SK-N-SH treated with all-trans-retinoic acid at 6 μM for 48 hours (cell line): ENCODE measurements around the gene SCYL1.

Source experiments
- ESRRG ChIP-seq: fragments of 250-450 bp; sonication (Bioruptor Pico); IDR thresholded peaks from 2 replicates; pipeline ENCODE4 v1.6.1; 2021; ENCODE audit warnings: mild to moderate bottlenecking
- ISL1 ChIP-seq: fragments of 250-450 bp; sonication (Bioruptor Pico); IDR thresholded peaks from 2 replicates; pipeline ENCODE4 v2.1.2; 2022; ENCODE audit warnings: mild to moderate bottlenecking, moderate library complexity
- ZC3H10 ChIP-seq: fragments of 250-450 bp; sonication (Bioruptor Pico); IDR thresholded peaks from 2 replicates; pipeline ENCODE4 v1.5.1; 2021; ENCODE audit warnings: mild to moderate bottlenecking, moderate library complexity
- ZNF8 ChIP-seq: fragments of 450-650 bp; formaldehyde crosslinking; IDR thresholded peaks from 2 replicates; pipeline ENCODE4 v1.5.0; 2020; ENCODE audit warnings: mild to moderate bottlenecking, moderate library complexity
- TF ChIP-seq, protein P1 (sequence below): fragments of 250-450 bp; sonication (Bioruptor Pico); IDR thresholded peaks from 2 replicates; pipeline ENCODE4 v1.8.0; 2020; ENCODE audit warnings: mild to moderate bottlenecking, moderate library complexity, borderline replicate concordance
- TF ChIP-seq, protein P2 (sequence below): fragments of 250-450 bp; sonication (Bioruptor Pico); IDR thresholded peaks from 2 replicates; pipeline ENCODE4 v1.8.0; 2021; ENCODE audit warnings: low read depth, mild to moderate bottlenecking, moderate library complexity, borderline replicate concordance
- TF ChIP-seq, protein P3 (sequence below): fragments of 250-450 bp; sonication (Bioruptor Pico); IDR thresholded peaks from 2 replicates; pipeline ENCODE4 v1.5.1; 2020; ENCODE audit warnings: low read depth, mild to moderate bottlenecking, moderate library complexity

DNA sequence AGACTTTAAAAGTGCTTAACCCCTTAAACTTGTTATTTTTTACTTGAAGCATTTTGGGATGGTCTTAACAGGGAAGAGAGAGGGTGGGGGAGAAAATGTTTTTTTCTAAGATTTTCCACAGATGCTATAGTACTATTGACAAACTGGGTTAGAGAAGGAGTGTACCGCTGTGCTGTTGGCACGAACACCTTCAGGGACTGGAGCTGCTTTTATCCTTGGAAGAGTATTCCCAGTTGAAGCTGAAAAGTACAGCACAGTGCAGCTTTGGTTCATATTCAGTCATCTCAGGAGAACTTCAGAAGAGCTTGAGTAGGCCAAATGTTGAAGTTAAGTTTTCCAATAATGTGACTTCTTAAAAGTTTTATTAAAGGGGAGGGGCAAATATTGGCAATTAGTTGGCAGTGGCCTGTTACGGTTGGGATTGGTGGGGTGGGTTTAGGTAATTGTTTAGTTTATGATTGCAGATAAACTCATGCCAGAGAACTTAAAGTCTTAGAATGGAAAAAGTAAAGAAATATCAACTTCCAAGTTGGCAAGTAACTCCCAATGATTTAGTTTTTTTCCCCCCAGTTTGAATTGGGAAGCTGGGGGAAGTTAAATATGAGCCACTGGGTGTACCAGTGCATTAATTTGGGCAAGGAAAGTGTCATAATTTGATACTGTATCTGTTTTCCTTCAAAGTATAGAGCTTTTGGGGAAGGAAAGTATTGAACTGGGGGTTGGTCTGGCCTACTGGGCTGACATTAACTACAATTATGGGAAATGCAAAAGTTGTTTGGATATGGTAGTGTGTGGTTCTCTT, 23.2 kb upstream of the SCYL1 start:
- TF ChIP-seq, protein P1, sequence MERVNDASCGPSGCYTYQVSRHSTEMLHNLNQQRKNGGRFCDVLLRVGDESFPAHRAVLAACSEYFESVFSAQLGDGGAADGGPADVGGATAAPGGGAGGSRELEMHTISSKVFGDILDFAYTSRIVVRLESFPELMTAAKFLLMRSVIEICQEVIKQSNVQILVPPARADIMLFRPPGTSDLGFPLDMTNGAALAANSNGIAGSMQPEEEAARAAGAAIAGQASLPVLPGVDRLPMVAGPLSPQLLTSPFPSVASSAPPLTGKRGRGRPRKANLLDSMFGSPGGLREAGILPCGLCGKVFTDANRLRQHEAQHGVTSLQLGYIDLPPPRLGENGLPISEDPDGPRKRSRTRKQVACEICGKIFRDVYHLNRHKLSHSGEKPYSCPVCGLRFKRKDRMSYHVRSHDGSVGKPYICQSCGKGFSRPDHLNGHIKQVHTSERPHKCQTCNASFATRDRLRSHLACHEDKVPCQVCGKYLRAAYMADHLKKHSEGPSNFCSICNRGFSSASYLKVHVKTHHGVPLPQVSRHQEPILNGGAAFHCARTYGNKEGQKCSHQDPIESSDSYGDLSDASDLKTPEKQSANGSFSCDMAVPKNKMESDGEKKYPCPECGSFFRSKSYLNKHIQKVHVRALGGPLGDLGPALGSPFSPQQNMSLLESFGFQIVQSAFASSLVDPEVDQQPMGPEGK (CRISPR knock-in tag): peak; percentile 19; the same call in 1 of the 2 replicates
- TF ChIP-seq, protein P2, sequence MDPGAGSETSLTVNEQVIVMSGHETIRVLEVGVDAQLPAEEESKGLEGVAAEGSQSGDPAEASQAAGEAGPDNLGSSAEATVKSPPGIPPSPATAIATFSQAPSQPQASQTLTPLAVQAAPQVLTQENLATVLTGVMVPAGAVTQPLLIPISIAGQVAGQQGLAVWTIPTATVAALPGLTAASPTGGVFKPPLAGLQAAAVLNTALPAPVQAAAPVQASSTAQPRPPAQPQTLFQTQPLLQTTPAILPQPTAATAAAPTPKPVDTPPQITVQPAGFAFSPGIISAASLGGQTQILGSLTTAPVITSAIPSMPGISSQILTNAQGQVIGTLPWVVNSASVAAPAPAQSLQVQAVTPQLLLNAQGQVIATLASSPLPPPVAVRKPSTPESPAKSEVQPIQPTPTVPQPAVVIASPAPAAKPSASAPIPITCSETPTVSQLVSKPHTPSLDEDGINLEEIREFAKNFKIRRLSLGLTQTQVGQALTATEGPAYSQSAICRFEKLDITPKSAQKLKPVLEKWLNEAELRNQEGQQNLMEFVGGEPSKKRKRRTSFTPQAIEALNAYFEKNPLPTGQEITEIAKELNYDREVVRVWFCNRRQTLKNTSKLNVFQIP: 0 out of 2 replicates have a peak, but pooled peaks have one; percentile 61
- TF ChIP-seq ISL1 (CRISPR knock-in tag) (no peak; the same call in 1 of the 2 replicates), ZNF8 (CRISPR knock-in tag) (peak; percentile 14; the same call in 1 of the 2 replicates), ZC3H10 (CRISPR knock-in tag) (peak; percentile 56), ESRRG (CRISPR knock-in tag) (no peak; the same call in 1 of the 2 replicates)
- TF ChIP-seq, protein P3, sequence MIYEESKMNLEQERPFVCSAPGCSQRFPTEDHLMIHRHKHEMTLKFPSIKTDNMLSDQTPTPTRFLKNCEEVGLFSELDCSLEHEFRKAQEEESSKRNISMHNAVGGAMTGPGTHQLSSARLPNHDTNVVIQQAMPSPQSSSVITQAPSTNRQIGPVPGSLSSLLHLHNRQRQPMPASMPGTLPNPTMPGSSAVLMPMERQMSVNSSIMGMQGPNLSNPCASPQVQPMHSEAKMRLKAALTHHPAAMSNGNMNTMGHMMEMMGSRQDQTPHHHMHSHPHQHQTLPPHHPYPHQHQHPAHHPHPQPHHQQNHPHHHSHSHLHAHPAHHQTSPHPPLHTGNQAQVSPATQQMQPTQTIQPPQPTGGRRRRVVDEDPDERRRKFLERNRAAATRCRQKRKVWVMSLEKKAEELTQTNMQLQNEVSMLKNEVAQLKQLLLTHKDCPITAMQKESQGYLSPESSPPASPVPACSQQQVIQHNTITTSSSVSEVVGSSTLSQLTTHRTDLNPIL (CRISPR knock-in tag): peak; percentile 84
